ENCODE measurements around the gene NRROS. TPM values are rescaled to one million over a fixed set of nuclear protein-coding genes. Genes with fewer than 3 reads are reported as not detected.
"Not testable (repeated sequence)": the region's sequence is repeated elsewhere in the genome, so short reads cannot be mapped to it uniquely, and the experiment has no call there.

The NRROS gene
- 0.40 TPM for total RNA-seq

- ATAC-seq: peak; percentile 70
Observed at GRCh38 chr3:196639483-196640296, at the start of gene NRROS. TSS of gene NRROS (plus strand) at chr3:196639694. CDS start at chr3:196654540, 14,846 bp downstream.

GRCh38 chr3:196590279-196590678 lies 49.2 kb upstream of the NRROS start:
- ATAC-seq: no peak

GRCh38 chr3:196596355-196596754 lies 43.1 kb upstream of the NRROS start:
- ATAC-seq: no peak

GRCh38 chr3:196597971-196598733 lies 41.3 kb upstream of the NRROS start:
- ATAC-seq: not testable (repeated sequence)

- ATAC-seq: no peak
Observed at GRCh38 chr3:196599734-196600128, 39.8 kb upstream of the NRROS start.

- ATAC-seq: no peak
Observed at GRCh38 chr3:196600359-196600758, 39.1 kb upstream of the NRROS start.

GRCh38 chr3:196602673-196603072 lies 36.8 kb upstream of the NRROS start:
- ATAC-seq: no peak

- ATAC-seq: no peak
Observed at GRCh38 chr3:196603683-196604082, 35.8 kb upstream of the NRROS start.

GRCh38 chr3:196604548-196604947 lies 34.9 kb upstream of the NRROS start:
- ATAC-seq: no peak

GRCh38 chr3:196608693-196609092 lies 30.8 kb upstream of the NRROS start:
- ATAC-seq: no peak

GRCh38 chr3:196609343-196609775 lies 30.1 kb upstream of the NRROS start:
- ATAC-seq: peak; percentile 98

GRCh38 chr3:196609805-196610515 lies 29.5 kb upstream of the NRROS start:
- ATAC-seq: peak; percentile 11

GRCh38 chr3:196611761-196612483 lies 27.6 kb upstream of the NRROS start:
- ATAC-seq: no peak

GRCh38 chr3:196615234-196615633 lies 24.3 kb upstream of the NRROS start:
- ATAC-seq: not testable (repeated sequence)

GRCh38 chr3:196617256-196617655 lies 22.2 kb upstream of the NRROS start:
- no peak for ATAC-seq

GRCh38 chr3:196619223-196619622 lies 20.3 kb upstream of the NRROS start:
- ATAC-seq: no peak

GRCh38 chr3:196619627-196620026 lies 19.9 kb upstream of the NRROS start:
- not testable (repeated sequence) for ATAC-seq

GRCh38 chr3:196620161-196620604 lies 19.3 kb upstream of the NRROS start:
- ATAC-seq: no peak

GRCh38 chr3:196620684-196621083 lies 18.8 kb upstream of the NRROS start:
- no peak for ATAC-seq

GRCh38 chr3:196621611-196622010 lies 17.9 kb upstream of the NRROS start:
- ATAC-seq: no peak

GRCh38 chr3:196624067-196624790 lies 15.3 kb upstream of the NRROS start:
- no peak for ATAC-seq

- ATAC-seq: no peak
Observed at GRCh38 chr3:196624907-196625306, 14.6 kb upstream of the NRROS start.
